Measurements from ENCODE around the gene GSTM2. TPM values are rescaled to one million over a fixed set of nuclear protein-coding genes. Genes with fewer than 3 reads are reported as not detected.

The GSTM2 gene
- total RNA-seq, 2 donors from 2014 or later, result 18.4 to 30.3 TPM

DNA sequence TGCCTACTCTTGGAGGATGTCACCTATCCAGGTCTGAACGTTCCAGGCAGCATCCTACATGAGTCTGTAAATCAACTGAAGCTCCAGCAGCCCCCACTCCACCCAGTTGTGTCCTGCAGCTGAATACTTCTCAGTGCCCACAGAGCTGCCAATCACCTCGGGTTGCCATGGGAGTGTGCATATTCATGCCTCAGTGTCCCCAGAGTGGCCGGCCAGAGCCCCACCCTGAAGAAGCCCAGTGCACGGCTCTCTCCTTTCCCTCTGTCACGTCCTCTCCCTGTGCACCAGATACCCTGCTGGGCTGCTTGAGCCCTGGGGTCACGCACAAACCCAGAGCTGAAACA is 28.0 kb upstream of the GSTM2 start:
- Histone ChIP-seq H3K9ac (ENCODE audit: extremely low read depth, low read length, poor library complexity, severe bottlenecking) (no peak overlapping the region), H3K27ac (ENCODE audit: low read depth, low read length) (no peak overlapping the region), H3K4me1 (ENCODE audit: control insufficient read depth, insufficient read depth, low read length) (peaks cover 6% of the 10 kb centered on the region), H3K9me3 (ENCODE audit: control insufficient read depth, low read length) (no peaks in the 10 kb centered on the region), H3K27me3 (ENCODE audit: control insufficient read depth, insufficient read depth, low read length, poor library complexity, severe bottlenecking) (peaks cover 5% of the 10 kb centered on the region), H3K4me3 (ENCODE audit: low read length) (no peak overlapping the region), H3K36me3 (ENCODE audit: control insufficient read depth, insufficient read depth, low read length) (no peaks in the 10 kb centered on the region)
- Mint-ChIP-seq H3K27me3 (ENCODE audit: insufficient read depth) (peaks cover 16% of the 10 kb centered on the region), H3K9me3 (no peaks in the 10 kb centered on the region), H3K4me1 (peaks cover 23% of the 10 kb centered on the region), H3K36me3 (ENCODE audit: low read depth) (no peaks in the 10 kb centered on the region), H3K4me3 (no peak overlapping the region), H3K27ac (no peak overlapping the region)
- 61 to 68% methylated on average over 2 to 6 of the region's 6 CpGs for WGBS, 2 experiments (ENCODE audit: insufficient coverage in 1 of 2, insufficient read length in 1 of 2)
- TF ChIP-seq, protein P1, sequence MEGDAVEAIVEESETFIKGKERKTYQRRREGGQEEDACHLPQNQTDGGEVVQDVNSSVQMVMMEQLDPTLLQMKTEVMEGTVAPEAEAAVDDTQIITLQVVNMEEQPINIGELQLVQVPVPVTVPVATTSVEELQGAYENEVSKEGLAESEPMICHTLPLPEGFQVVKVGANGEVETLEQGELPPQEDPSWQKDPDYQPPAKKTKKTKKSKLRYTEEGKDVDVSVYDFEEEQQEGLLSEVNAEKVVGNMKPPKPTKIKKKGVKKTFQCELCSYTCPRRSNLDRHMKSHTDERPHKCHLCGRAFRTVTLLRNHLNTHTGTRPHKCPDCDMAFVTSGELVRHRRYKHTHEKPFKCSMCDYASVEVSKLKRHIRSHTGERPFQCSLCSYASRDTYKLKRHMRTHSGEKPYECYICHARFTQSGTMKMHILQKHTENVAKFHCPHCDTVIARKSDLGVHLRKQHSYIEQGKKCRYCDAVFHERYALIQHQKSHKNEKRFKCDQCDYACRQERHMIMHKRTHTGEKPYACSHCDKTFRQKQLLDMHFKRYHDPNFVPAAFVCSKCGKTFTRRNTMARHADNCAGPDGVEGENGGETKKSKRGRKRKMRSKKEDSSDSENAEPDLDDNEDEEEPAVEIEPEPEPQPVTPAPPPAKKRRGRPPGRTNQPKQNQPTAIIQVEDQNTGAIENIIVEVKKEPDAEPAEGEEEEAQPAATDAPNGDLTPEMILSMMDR (conservative IDR thresholded peaks at IDR 0.05), result no peak
- no peak for DNase-seq

DNA sequence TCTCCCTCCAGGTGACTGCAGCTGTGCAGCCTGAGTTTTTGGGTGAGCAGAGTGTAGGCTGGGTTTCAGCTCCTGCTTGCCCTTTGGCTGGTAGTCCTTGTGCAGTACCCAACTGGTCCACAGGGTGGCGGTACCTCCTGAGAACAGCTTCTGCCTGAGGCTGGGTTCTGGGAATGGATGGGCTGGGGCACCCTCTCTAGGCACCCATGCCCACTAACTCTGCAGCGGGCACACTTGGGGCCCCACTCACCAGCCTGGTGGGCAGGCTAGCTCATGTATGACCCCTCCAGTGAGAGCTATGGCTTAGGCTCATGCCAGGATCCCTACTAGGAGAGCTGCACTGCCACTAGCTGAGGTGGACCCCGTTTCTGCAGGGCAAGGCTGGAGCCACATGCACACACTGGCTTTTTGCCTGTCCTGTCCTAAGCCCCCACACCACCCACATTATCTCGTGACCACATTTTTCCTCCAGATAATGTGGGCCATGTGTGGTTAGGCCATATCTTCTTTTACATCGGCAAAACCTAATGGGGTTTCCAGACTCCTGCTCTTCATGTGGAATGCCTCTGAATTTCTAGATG is 27.5 kb upstream of the GSTM2 start:
- peak; percentile 99 for DNase-seq
- WGBS, 2 experiments (ENCODE audit: insufficient coverage in 1 of 2, insufficient read length in 1 of 2), result 46 to 63% methylated on average over 2 to 5 of the region's 5 CpGs
- Histone ChIP-seq H3K9ac (ENCODE audit: extremely low read depth, low read length, poor library complexity, severe bottlenecking) (no peak overlapping the region), H3K27me3 (ENCODE audit: control insufficient read depth, insufficient read depth, low read length, poor library complexity, severe bottlenecking) (peaks cover 5% of the 10 kb centered on the region), H3K4me1 (ENCODE audit: control insufficient read depth, insufficient read depth, low read length) (peaks cover 6% of the 10 kb centered on the region), H3K27ac (ENCODE audit: low read depth, low read length) (no peak overlapping the region), H3K9me3 (ENCODE audit: control insufficient read depth, low read length) (no peaks in the 10 kb centered on the region), H3K36me3 (ENCODE audit: control insufficient read depth, insufficient read depth, low read length) (no peaks in the 10 kb centered on the region), H3K4me3 (ENCODE audit: low read length) (no peak overlapping the region)
- no peak overlapping the region for H3K27ac Mint-ChIP-seq
- TF ChIP-seq, protein P1 (conservative IDR thresholded peaks at IDR 0.05), result peak; percentile 92
- peaks cover 23% of the 10 kb centered on the region for H3K4me1 Mint-ChIP-seq
- H3K27me3 Mint-ChIP-seq (ENCODE audit: insufficient read depth), result peaks cover 16% of the 10 kb centered on the region
- no peaks in the 10 kb centered on the region for H3K9me3 Mint-ChIP-seq
- no peaks in the 10 kb centered on the region for H3K36me3 Mint-ChIP-seq (ENCODE audit: low read depth)
- no peak overlapping the region for H3K4me3 Mint-ChIP-seq

DNA sequence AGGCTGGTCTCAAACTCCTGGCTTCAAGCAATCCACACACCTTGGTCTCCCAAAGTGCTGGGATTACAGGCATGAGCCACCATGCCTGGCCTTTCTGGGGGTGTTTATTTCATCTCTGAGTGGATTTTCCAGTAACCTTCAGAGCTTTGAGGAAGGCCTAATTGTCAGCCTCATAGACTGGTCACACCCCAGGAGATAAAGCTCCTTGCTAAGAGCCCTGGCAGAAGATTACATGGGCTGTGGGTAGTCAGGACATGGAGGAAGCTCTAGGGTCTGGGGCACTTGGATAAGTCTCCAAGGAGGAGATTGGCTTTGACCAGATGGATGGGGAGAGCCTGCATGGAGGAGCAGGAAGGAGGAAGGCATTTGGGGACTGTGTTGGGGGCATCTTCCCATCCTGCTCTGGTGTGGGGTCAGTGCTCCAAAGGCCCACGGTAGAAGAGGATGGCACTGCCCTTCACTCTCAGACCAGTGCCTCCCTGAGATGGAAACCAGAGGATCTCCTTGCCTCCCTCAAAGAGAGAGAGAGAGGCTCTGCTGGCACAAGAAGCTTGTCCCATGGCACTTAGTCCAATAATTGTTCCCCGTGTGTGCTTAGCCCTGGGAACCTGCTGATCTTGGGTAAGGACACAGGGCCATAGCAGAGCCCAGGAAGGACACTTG is 26.6 kb upstream of the GSTM2 start:
- H3K36me3 ChIP-seq (ENCODE audit: control insufficient read depth, insufficient read depth, low read length), result no peaks in the 10 kb centered on the region
- H3K4me3 Mint-ChIP-seq, result no peak overlapping the region
- no peak overlapping the region for H3K27ac Mint-ChIP-seq
- peaks cover under 1% of the 10 kb centered on the region for H3K9me3 ChIP-seq (ENCODE audit: control insufficient read depth, low read length)
- peaks cover 2% of the 10 kb centered on the region for H3K9me3 Mint-ChIP-seq
- H3K27ac ChIP-seq (ENCODE audit: low read depth, low read length), result no peak overlapping the region
- TF ChIP-seq, protein P1 (conservative IDR thresholded peaks at IDR 0.05), result no peak
- peaks cover 5% of the 10 kb centered on the region for H3K27me3 ChIP-seq (ENCODE audit: control insufficient read depth, insufficient read depth, low read length, poor library complexity, severe bottlenecking)
- peaks cover 16% of the 10 kb centered on the region for H3K27me3 Mint-ChIP-seq (ENCODE audit: insufficient read depth)
- H3K4me3 ChIP-seq (ENCODE audit: low read length), result no peak overlapping the region
- WGBS, 2 experiments (ENCODE audit: insufficient coverage in 1 of 2, insufficient read length in 1 of 2), result 81 to 85% methylated on average over 2 of the region's 2 CpGs
- H3K9ac ChIP-seq (ENCODE audit: extremely low read depth, low read length, poor library complexity, severe bottlenecking), result no peak overlapping the region
- no peaks in the 10 kb centered on the region for H3K36me3 Mint-ChIP-seq (ENCODE audit: low read depth)
- DNase-seq, result no peak
- H3K4me1 ChIP-seq (ENCODE audit: control insufficient read depth, insufficient read depth, low read length), result peaks cover 1% of the 10 kb centered on the region
- H3K4me1 Mint-ChIP-seq, result peaks cover 18% of the 10 kb centered on the region

All from endodermal cell (in vitro differentiated cells).